Measurements from ENCODE around the gene STK32C.
"Not testable (repeated sequence)": the region's sequence is repeated elsewhere in the genome, so short reads cannot be mapped to it uniquely, and the experiment has no call there.

STK32C gene

DNA sequence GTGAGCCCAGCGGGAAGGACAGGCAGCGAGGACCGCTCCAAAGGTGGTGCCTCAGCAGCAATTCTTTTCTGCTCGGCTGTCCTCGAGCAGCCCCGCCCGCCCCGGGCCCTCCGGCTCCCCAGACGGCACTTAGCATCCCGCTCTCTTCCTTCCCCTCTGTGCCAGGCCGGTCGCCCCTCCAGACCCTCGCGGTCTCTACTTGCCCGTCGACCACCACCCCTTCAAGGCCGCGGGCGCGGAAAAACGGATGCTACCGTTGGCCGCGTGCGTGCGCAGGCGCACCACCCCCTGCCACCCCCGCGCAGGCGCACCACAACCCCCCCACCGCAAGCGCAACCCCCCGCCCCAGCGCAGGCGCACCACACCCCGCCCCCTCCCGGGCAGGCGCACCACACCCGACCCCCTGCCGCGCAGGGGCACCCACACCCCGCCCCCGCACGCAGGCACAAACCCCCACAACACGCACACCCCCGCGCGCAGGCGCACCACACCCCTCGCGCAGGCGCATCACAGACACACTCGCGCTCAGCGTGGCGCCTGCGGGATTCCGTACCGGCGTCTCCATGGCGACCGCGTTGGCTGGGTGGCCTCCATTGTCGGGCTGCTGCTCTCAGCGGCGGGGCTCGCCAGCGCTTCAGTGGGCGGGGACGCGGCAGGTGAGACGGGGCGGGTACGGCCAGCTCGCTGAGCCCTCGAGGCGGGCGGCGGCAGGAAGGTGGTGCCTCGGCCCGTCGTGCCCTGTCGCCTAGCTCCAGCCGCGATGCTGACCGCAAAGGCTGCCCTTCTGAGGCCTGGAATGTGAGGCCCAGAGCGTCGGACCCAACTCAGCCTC is 24.1 kb upstream of the STK32C start, which contains the start of gene LRRC27:
Gene LRRC27 (plus strand): TSS at position 593 of the 832 bp plus-strand sequence. CDS start 1,332 bp downstream, outside the sequence.
- peak; percentile 95 for ATAC-seq
- Mint-ChIP-seq H3K9me3 (no peaks in the 10 kb centered on the region), H3K36me3 (peaks cover 11% of the 10 kb centered on the region), H3K4me1 (peaks cover 63% of the 10 kb centered on the region), H3K27ac (peak within 1 kb of the TSS; percentile 93), H3K27me3 (no peaks in the 10 kb centered on the region), H3K4me3 (peak within 1 kb of the TSS; percentile 88)

DNA sequence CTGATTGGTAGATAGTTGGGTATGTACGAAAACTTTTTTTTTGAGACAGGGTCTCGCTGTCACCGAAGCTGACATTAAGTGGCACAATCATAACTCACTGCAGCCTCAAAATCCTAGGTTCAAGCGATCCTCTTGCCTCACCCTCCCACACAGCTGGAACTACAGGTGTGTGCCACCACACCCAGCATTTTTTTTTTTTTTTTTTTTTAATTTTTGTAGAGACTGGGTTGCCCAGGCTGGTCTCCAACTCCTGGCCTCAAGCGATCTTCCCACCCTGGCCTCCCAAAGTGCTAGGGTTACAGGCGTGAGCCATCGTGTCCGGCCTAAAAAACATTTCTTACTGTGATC is 22.7 kb upstream of the STK32C start:
- Mint-ChIP-seq H3K4me1 (peaks cover 64% of the 10 kb centered on the region), H3K27me3 (no peaks in the 10 kb centered on the region), H3K27ac (peak overlapping the region; percentile 66), H3K4me3 (peak overlapping the region; percentile 88), H3K36me3 (peaks cover 19% of the 10 kb centered on the region), H3K9me3 (no peaks in the 10 kb centered on the region)
- no peak for ATAC-seq

DNA sequence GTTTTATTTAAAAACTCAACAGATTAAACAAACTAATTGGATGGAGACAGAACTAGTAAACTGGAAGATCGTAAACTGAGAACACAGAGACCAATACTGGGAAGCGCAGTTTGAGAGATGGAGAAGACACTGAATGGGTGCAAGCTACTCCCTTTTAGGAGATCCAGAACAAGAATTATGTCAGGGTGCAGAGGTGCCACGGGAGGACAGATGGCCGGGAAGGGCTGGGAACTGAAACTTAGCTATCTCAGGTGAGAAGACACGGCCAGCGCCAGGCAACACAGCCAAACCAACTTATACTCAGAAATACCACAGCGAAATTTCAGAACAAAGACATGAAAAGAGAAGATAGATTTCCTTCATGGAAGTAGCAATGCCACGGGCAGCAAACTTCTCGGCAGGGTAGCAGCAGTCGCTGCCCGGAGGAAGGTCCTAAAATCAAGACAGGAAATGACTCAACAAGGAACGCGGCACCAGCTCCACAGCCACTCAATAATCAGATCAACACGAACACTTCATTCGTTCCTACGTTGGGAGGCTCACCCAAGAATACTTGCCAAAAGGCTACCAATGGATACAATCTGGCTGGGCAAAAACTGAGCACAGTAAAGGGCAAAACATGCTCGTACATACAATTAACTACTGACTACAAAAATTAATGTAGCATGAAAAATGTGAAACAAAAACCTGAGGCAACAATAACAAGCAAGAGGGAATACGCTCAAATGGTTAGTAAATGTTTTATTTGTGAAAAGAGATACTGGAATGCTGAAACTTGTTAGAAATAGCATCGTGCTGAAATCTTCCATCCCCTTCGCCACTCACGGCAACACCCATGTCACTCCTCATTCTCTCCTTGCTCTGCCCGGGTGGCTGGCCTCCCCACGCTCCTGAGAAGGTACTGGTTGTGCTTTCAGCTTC is 22.1 kb upstream of the STK32C start:
- no peak for ATAC-seq
- Mint-ChIP-seq H3K4me3 (peak overlapping the region; percentile 88), H3K4me1 (peaks cover 64% of the 10 kb centered on the region), H3K9me3 (no peaks in the 10 kb centered on the region), H3K27ac (peak overlapping the region; percentile 66), H3K36me3 (peaks cover 22% of the 10 kb centered on the region), H3K27me3 (no peaks in the 10 kb centered on the region)

DNA sequence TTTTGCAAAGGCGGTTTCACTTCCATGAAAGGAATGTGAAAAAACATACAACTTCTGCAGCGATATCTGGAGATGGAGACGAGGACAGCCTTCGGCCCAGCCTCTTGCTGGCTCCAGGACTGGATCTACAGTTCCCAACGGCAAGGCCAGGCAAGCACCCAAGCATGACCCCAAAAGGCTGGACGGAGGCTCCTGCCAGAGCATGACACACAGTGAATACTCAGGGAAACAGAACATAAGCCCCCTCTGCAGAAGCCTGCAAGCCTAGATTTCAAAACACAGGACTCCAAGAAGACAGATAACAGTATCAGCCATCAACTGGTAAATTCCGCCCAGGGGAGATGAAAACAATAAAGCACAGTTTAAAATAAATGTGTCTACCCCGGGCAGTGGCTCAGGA is 21.0 kb upstream of the STK32C start:
- no peak overlapping the region for H3K27ac Mint-ChIP-seq
- no peak for ATAC-seq
- H3K36me3 Mint-ChIP-seq = peaks cover 32% of the 10 kb centered on the region
- H3K9me3 Mint-ChIP-seq = no peaks in the 10 kb centered on the region
- H3K27me3 Mint-ChIP-seq = no peaks in the 10 kb centered on the region
- peaks cover 64% of the 10 kb centered on the region for H3K4me1 Mint-ChIP-seq
- H3K4me3 Mint-ChIP-seq = no peak overlapping the region

DNA sequence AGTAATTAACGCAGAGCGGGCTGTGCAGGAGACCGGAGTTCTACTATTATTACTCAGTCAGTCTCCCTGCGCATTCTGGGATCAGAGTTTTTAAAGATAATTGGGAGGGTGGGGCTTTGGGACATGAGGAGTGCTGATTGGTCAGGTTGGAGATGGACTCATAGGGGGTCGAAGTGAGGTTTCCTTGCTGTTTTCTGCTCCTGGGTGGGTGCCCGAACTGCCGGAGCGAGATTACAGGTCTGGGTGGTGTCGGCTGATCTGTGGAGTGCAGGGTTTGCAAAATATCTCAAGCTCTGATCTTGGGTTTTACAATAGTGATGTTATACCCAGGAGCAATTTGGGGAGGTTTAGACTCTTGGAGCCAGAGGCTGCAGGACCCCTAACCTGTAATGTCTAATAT is 20.4 kb upstream of the STK32C start:
- no peak for ATAC-seq
- Mint-ChIP-seq H3K27ac (no peak overlapping the region), H3K9me3 (no peaks in the 10 kb centered on the region), H3K36me3 (peaks cover 38% of the 10 kb centered on the region), H3K4me1 (peaks cover 59% of the 10 kb centered on the region), H3K27me3 (no peaks in the 10 kb centered on the region), H3K4me3 (no peak overlapping the region)

DNA sequence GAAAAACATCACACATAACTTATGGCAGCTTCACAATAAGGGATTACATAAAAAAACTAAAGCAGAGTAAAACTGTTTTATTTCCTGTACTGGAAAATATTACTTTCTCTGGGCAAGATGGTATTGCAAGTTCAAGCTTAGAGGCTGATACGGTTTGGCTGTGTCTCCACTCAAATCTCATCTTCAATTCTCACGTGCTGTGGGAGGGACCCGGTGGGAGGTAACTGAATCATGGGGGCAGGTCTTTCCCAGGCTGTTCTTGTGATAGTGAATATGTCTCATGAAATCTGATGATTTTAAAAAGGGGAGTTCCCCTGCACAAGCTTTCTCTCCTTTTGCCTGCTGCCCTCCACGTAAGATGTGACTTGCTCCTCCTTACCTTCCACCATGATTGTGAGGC is 19.2 kb upstream of the STK32C start:
- Mint-ChIP-seq H3K27ac (peak overlapping the region; percentile 60), H3K27me3 (no peaks in the 10 kb centered on the region), H3K36me3 (peaks cover 40% of the 10 kb centered on the region), H3K9me3 (no peaks in the 10 kb centered on the region), H3K4me1 (peaks cover 52% of the 10 kb centered on the region), H3K4me3 (no peak overlapping the region)
- ATAC-seq = no peak

DNA sequence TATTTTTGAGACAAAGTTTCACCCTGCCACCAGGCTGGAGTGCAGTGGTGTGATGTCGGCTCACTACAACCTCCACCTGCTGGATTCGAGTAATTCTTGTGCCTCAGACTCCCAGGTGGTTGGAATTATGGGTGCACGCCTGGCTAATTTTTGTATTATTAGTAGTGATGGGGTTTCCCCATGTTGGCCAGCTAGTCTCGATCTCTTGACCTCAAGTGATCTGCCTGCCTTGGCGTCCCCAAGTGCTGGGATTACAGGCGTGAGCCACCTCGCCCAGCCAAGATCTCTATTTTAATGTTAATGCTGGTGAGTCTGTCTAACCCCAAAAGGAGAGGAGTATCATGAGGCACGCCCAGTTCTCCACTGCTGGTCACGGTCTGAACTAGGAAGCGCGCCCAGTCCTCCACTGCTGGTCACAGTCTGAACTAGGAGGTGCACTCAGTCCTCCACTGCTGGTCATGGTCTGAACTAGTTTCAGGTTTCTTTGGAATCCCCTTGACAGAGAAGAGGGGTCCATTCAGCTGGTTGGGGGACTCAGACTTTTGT is 18.7 kb upstream of the STK32C start:
- peaks cover 51% of the 10 kb centered on the region for H3K4me1 Mint-ChIP-seq
- H3K27me3 Mint-ChIP-seq = no peaks in the 10 kb centered on the region
- peak; percentile 68 for ATAC-seq
- H3K4me3 Mint-ChIP-seq = no peak overlapping the region
- no peaks in the 10 kb centered on the region for H3K9me3 Mint-ChIP-seq
- H3K36me3 Mint-ChIP-seq = peaks cover 40% of the 10 kb centered on the region
- peak overlapping the region; percentile 60 for H3K27ac Mint-ChIP-seq

DNA sequence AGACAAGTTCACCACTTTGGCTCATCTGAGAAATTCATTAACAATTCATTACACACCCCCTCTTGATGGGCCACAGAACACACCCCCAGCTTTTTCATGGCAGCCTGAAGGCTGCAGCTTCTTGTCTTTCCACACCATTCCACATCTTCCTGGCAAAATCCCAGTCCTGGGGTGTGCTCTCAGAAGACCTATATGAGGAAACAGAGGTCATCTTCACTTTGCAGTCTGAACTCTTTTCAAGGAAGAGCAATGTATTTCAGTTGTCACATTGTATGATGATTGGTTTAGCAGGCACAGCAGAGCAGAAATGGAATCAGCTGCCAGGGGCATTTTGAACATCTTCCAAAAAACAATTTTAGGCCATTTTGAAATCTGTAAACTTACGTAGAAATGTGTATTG is 16.4 kb upstream of the STK32C start:
- H3K9me3 Mint-ChIP-seq = no peaks in the 10 kb centered on the region
- peaks cover 46% of the 10 kb centered on the region for H3K4me1 Mint-ChIP-seq
- H3K36me3 Mint-ChIP-seq = peaks cover 40% of the 10 kb centered on the region
- ATAC-seq = no peak
- no peak overlapping the region for H3K4me3 Mint-ChIP-seq
- H3K27me3 Mint-ChIP-seq = no peaks in the 10 kb centered on the region
- H3K27ac Mint-ChIP-seq = no peak overlapping the region

DNA sequence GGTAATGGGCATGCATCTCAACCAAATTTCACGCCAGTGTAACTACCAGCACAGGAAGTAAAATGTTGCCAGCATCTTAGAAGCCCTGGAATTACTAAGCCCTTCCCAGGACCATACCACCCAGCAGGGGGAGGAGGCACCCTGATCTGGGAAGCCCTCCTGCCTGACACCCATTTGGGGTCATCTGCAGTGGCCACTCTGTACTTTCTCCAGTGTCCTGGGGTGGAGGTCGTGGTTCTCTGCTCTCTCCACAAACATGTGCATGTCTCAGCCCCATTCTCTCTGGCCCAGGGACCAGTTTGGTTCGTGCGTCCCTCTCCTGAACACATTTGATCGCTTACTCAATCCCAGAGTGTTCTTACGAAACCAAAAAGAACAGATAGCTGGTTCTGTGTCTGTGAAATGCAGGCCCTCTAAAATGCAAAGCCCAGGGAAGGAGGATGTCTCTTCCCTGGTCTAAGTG is 14.9 kb upstream of the STK32C start:
- Mint-ChIP-seq H3K27me3 (no peaks in the 10 kb centered on the region), H3K36me3 (peaks cover 34% of the 10 kb centered on the region), H3K27ac (no peak overlapping the region)

DNA sequence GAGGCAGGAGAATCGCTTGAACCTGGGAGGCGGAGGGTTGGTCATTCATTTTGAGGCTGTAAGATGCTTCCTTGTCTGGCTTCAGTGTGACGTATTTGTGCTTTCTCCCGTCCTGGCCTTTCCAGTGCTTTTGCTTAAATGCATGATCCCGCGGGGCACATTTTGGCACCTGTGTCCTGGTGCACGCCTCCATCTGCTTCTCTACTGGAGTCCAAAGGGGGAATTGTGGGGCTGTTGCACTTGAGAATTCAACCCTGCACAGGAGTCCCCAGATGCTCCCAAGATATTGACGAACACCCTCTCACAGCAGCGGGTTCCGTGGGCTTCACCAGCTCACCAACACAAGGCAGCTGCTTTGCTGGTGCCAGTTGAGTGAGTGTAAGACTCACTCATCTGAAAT is 14.0 kb upstream of the STK32C start:
- H3K4me1 Mint-ChIP-seq = peaks cover 24% of the 10 kb centered on the region

More for the DNA sequence above, 14.9 kb upstream of the STK32C start:
- H3K9me3 Mint-ChIP-seq = no peaks in the 10 kb centered on the region
- no peak for ATAC-seq
- no peak overlapping the region for H3K4me3 Mint-ChIP-seq
- peaks cover 32% of the 10 kb centered on the region for H3K4me1 Mint-ChIP-seq

DNA sequence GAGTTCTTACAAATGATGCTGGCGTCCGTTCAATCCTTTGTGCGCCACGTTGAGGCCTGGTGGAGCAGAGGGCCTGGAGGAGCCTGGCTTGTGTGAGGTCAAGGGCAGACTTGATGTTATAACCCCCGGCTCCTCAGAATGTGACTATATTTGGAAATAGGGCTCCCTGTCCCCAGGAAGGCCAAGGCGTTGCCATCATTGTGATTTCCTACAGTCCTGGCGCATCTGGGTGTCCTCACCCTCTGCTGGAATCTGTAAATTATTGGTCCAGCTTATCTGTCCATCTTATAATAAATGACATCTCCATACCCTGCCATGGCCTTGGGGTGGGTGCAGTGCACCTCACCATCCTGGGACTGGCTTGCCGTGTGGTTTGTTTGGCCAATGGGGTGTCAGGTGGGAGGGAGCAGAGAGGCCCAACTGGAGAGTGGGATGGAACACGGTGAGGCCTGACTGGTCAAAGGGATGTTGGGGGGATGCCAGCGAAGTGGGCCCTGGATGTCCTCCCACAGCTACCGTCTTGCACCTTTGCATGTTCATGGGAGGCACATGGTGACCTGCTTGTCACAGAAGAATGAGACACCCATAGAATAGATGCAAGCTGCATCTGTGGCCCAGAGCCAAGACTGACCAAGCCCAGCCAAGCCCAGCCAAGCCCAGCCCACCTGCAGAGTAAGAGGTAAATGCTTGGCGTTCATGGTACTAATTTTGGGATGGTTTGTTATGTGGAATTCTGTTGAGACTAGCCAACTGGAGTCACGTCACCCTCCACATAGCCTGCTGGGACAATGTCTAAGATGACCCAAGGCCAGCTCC is 13.1 kb upstream of the STK32C start:
- Mint-ChIP-seq H3K9me3 (no peaks in the 10 kb centered on the region), H3K36me3 (peaks cover 21% of the 10 kb centered on the region), H3K4me3 (no peak overlapping the region), H3K27me3 (no peaks in the 10 kb centered on the region), H3K4me1 (peaks cover 16% of the 10 kb centered on the region), H3K27ac (peak overlapping the region; percentile 38)
- ATAC-seq = peak; percentile 17

More for the DNA sequence above, 14.0 kb upstream of the STK32C start:
- H3K27ac Mint-ChIP-seq = no peak overlapping the region
- no peaks in the 10 kb centered on the region for H3K27me3 Mint-ChIP-seq
- peaks cover 28% of the 10 kb centered on the region for H3K36me3 Mint-ChIP-seq
- H3K4me3 Mint-ChIP-seq = no peak overlapping the region
- no peaks in the 10 kb centered on the region for H3K9me3 Mint-ChIP-seq
- no peak for ATAC-seq

DNA sequence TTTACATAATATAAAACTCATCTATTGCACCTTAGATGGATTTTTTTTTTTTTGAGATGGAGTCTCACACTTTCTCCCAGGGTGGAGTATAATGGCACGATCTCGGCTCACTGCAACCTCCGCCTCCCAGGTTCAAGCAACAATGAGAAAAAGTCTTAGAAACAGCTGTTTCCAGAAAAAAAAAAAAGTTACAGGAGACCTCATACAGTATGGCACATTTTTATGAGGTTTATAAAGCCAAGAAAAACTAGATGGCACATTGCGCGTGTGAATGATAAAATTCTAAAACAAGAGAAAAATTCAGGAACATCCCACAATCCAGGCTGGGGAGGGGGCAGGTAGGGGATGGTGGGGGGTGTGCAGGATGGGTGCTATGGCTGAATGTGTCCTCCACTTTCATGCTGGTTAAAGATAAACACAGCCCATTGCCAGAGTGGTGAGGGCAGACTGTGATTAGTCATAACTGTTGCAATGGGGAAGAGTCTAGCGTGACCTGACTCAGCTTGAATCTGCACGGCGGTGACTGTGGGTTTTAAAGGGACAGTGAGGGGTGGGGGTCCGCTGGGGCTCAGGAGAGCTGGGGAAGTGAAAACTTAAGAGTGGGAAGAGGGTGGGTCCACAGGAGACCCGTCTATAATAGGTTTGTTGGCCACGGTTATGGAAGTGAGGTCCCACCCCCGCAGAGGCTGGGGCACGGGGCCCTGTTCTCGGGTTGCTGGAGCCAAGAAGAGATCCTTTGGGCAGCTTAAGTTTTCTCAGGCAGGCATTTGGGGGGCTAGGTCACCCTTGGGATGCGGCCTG is 12.3 kb upstream of the STK32C start:
- no peaks in the 10 kb centered on the region for H3K27me3 Mint-ChIP-seq
- peaks cover 15% of the 10 kb centered on the region for H3K4me1 Mint-ChIP-seq
- H3K27ac Mint-ChIP-seq = peak overlapping the region; percentile 38
- H3K4me3 Mint-ChIP-seq = no peak overlapping the region
- peak; percentile 94 for ATAC-seq
- peaks cover 20% of the 10 kb centered on the region for H3K36me3 Mint-ChIP-seq
- no peaks in the 10 kb centered on the region for H3K9me3 Mint-ChIP-seq

DNA sequence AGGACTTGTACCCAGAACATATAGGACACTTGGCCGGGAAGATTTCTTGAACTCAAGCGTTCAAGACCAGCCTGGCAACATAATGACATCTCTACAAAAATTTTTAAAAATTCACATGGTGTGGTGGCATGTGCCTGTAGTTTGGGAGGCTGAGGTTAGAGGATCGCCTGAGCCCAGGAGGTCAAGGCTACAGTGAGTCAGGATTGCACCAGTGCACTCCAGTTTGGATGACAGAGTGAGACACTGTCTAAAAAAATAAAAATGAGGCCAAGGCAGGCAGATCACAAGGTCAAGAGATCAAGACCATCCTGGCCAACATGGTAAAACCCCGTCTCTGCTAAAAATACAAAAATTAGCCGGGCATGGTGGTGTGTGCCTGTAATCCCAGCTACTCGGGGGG is 9.7 kb upstream of the STK32C start:
- ATAC-seq, H3K36me3 Mint-ChIP-seq, H3K9me3 Mint-ChIP-seq, H3K4me3 Mint-ChIP-seq, H3K27ac Mint-ChIP-seq, H3K27me3 Mint-ChIP-seq: not testable (repeated sequence)
- H3K4me1 Mint-ChIP-seq = peaks cover 15% of the 10 kb centered on the region

DNA sequence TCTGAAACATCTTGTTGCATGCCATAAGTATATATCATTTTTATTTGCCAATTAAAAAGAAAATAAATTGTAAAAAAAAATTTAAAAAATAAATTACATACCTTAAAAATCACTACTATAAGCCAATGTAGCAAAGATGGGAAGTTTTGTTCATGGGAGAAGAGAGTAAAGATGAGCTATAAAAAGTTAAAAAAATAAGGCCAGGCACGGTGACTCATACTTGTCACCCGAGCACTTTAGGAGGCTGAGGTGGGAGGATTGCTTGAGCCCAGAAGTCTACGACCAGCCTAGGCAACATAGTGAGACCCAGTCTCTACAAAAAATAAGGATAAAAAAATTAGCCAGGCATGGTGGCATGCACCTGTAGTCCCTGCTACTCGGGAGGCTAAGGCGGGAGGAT is 8.4 kb upstream of the STK32C start:
- Mint-ChIP-seq H3K27me3 (no peaks in the 10 kb centered on the region), H3K27ac (no peak overlapping the region), H3K9me3 (peaks cover 8% of the 10 kb centered on the region), H3K4me1 (peaks cover 15% of the 10 kb centered on the region), H3K36me3 (no peaks in the 10 kb centered on the region), H3K4me3 (no peak overlapping the region)
- ATAC-seq = no peak
